ENCODE data around the gene MMP23B.
A peak's percentile ranks its signal among the peaks of the same experiment; 100 is the strongest.
"Not testable (repeated sequence)": the region's sequence is repeated elsewhere in the genome, so short reads cannot be mapped to it uniquely, and the experiment has no call there.

MMP23B gene

GRCh38 chr1:1671365-1672119 is 39.6 kb downstream of the MMP23B start:
- no peak for DNase-seq

DNA sequence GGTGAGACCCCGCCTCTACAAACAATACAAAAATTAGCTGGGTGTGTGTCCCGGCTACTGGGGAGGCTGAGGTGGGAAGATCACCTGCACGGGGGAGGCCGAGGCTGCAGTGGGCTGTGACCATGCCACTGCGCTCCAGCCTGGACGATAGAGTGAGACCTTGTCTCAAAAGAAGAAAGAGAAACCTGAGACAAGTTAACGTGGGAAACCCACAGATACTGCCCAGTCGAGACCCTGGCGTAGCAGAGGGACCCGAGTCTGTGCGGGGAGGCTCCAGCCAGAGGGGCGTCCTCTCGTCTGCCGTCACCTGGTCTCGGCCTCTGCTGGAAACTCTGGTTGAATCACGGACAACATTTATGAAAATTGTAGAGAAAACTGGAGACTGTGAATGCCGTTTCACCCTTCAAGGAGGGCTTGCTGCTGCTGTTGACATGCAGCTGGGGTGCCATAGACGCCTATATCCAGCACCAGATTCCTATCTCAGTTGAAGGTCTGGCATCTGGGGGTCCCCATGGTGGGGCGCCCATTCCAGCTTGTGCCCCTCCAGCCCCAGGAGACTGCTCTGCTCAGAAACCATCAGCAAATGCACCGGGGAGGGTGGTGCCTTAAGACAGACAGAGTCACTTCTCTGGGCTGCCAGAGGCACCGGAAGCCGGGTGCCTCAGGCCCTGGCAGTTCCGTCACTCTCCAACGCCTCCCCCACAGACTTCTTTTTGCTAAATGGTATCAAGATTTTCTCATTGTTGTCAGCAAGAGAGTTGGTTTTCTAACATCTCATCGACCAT is 40.4 kb downstream of the MMP23B start:
- no peak for DNase-seq

GRCh38 chr1:1674806-1675205 is 42.8 kb downstream of the MMP23B start:
- not testable (repeated sequence) for DNase-seq

GRCh38 chr1:1675218-1675617 is 43.2 kb downstream of the MMP23B start:
- DNase-seq = not testable (repeated sequence)

- DNase-seq = not testable (repeated sequence)
Measured at GRCh38 chr1:1676087-1676486, 44.1 kb downstream of the MMP23B start.

DNA sequence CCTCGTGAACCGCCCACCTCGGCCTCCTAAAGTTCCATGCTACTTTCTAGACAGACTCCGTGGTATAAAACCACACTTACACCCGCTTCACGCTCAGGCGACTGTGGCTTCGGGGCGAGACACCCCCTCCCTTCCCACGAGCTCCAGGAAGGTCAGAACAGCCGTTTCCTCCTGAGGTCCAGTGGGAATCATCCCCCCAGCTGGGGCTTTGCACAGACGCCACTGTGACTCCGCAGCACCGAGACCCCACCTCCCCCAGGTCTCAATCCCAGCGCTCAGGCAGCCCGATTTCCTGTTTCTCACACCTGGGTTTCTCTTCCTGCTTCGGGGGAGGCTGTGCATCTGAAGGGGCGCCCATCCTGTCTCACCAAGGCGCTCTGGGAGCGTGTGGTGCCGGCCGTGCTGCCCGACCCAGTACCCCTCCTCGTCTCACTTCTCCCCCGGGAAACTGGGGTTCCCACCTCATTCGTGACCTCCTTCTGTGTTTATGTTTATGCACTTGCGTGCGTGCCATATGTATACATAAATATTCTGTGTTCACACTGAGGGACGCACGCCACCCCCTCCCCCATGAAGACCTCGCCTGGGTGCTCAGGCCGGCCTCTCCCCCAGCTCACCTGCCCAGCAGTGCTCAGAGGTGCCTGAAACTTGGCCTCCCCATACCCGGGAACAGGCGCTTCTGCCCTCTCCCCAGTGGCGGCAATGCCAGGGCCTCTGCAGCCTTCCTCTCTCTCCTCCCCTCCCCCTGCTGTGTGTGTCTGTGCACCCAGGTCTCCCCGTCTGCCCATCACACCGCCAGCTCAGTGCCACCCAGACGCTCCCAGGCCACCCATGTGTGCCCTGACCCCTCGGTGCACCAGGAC is 46.0 kb downstream of the MMP23B start:
- DNase-seq = peak; percentile 44

DNA sequence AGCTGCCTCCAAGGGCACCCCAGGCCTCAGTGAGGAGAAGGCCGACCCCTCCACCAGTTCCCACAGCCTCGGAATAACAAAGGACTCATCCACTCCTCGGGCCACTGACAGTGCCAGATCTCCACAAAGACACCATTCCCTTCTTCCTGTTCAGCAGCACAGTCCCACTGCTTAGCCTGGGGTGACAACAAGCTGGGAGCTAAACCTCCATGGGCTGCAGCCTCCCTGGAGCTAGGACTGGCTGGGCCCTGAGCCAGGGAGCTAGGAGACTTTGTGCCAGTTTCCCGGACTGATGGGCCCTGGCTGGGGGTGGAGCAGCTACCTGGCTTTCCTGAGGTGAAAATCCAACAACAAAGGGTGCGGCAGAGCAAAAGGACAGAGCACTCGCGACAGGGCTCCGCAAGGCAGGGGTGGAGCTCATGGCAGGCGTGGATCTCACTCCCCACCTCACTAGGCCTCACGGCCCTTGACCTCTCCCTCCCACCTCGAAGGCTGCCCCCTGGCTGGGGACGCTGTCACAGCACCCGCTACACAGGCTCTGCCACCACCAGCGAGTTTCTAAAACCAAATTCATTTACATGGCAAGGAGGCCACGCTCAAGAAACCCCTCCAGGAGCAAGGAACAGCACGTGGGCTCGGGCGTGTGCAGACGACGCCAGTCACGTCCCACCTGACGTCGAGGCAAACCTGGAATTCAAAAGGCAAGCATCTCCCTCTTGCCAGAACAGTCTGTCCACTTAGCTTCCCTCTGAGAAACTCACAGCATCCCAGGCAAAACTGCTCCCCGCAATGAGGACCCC is 46.8 kb downstream of the MMP23B start:
- DNase-seq = no peak

DNA sequence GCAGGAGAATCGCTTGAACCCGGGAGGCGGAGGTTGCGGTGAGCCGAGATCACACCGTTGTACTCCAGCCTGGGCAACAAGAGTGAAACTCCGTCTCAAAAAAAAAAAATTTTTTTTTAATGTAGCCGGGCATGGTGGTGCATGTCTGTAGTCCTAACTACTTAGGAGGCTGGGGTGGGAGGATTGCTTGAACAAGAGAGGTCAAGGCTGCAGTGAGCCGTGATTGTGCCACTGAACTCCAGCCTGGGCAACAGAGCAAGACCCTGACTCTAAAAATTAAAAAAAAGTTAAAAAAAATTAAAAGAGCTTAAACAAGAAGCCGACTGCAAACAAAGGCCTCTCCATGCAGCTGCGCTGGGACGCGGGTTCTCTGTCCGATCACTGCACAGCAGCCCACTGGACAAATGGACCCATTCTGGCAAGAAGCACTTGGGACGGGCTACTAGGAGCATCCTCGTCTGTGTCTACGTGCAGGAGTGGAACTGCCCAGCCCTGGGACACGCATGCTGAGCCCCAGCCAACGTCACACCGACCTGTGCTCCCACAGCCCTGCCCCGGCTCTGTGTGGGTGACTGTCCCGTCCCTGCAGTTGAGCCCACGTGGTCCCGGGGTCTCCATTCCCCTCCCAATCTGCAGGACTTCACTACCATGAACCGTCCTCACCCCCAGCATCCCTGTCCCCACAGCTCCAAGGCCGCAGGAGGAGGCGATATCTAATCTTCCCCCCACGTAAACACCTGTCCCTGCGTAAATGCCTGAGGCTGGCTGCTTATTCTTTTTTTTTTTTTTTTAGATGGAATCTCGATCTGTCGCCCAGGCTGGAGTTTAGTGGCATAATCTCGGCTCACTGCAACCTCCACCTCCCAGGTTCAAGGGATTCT is 48.3 kb downstream of the MMP23B start:
- DNase-seq = no peak

DNA sequence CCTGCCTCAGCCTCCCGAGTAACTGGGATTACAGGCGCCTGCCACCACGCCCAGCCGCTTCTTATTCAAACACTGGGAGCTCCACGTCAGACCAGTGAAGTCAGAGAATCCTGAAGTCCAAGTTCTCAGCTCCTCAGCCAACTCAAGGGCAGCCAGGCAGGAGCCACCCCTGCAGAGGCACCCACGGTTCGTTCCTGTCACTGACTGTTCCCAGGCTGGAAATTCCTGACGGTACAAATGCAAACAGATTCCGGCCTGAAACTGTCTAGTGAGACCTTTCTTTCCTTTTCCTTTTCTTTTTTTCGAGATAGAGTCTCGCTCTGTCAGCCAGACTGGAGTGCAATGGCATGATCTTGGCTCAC is 48.9 kb downstream of the MMP23B start:
- no peak for DNase-seq

DNA sequence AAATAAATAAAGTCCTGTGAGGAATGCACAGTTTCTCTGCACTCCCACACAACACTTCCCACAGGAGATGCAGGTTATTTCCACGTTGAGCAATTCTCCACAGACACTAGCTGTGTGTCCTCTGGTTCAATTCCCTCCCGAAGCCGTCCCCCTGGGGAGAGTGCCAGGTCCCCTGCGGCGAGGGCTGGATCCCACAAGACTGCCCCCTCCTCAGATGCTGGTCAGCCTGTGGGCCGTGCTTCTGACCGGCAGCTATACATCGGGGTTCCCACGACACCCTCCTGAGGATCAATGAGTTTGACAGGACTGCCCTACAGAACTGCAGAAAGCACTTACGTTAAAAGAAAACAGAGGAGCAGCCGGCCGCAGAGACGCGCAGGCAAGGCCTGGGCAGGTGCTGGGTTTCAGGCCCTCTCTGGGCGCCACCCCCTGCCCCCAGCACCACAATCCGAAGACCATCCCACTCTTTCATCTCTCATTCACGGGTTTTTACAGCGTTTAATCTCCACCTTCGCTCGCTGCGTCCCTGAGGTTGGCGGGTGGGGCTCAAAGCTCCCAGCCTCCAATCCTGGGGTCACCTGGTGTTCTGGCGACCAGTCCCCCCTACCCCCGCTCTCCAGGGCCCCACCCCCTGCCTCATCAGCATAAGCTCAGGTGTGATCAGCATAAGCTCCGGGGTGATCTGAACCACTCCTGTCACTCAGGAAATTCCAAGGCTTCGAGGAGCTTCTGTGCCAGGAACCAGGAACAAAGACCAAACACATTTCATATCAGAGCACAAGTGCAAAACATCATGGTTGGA is 51.3 kb downstream of the MMP23B start:
- no peak for DNase-seq
